H1 (cell line): ENCODE results near the gene UFC1.

Experiments used
- EZH2 ChIP-seq: fragments of 200-600 bp; sonication (generic); IDR thresholded peaks from 2 replicates; pipeline ENCODE4 v1.7.1; 2012; ENCODE audit warnings: low read depth, mild to moderate bottlenecking, moderate library complexity, low read length, inconsistent platforms; ENCODE audit not compliant: severe bottlenecking
- RFX5 ChIP-seq: IDR thresholded peaks from 2 replicates; pipeline ENCODE4 v1.6.1; 2011; ENCODE audit warnings: low read depth, low read length, improper control_type of control experiment, borderline replicate concordance
- SP4 ChIP-seq: IDR thresholded peaks from 2 replicates; pipeline ENCODE4 v1.6.1; 2012; ENCODE audit warnings: low read length, inconsistent platforms

DNA sequence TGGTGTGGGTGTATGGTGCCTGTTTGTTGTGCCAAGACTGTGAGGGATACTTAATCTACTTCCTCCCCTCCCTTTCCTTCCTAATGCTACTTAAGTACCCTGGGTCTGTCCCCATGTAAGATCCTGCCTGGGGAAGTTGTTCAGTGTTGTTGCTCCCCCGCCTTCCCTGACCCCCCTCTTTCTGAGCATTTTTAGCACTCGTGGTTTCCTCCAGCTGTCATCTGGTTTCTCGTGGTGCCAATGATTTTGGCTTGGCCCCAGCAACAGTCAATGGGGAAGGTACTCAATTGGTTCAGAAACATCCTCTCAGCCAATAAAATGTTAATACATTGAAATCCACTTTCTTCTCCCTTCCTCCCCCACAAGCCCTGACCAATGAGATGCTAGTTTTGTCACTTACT, 31.5 kb downstream of the UFC1 start:
- no peak for TF ChIP-seq SP4
- TF ChIP-seq EZH2: no peak
- no peak for TF ChIP-seq RFX5
